Omental fat pad (tissue), 4 donors: ENCODE measurements around the gene KCNT1. TPM values are rescaled to one million over a fixed set of nuclear protein-coding genes. Genes with fewer than 3 reads are reported as not detected.

Experiments used
- ATAC-seq: fragments of 150-250 bp; one replicate; pipeline ENCODE4 v1.9.1; 2016; ENCODE audit warnings: mild to moderate bottlenecking, moderate library complexity; ENCODE audit not compliant: low FRiP score
- DNase-seq: peaks from one replicate; pipeline ENCODE4 v3.0.0-alpha.2; 2019; ENCODE audit warnings: low spot score
- total RNA-seq, 4 donors: library from RNA; depleted of rRNA; stranded (reverse); fragments of >200 nt; gene quantifications; one replicate each; pipeline ENCODE4 v1.1.0, GENCODE V29; 2016
- TF ChIP-seq, protein P1 (sequence below), 3 donors: fragments of 450-650 bp; IDR thresholded peaks; one replicate each; pipeline ENCODE4 v1.5.1; 2016 to 2017; ENCODE audit warnings: antibody characterized with exemption in 3 of 3, mild to moderate bottlenecking in 3 of 3, moderate library complexity in 2 of 3

The KCNT1 gene
- total RNA-seq, 4 donors from 2014 or later: 0.24 to 0.95 TPM; not detected in 2

DNA sequence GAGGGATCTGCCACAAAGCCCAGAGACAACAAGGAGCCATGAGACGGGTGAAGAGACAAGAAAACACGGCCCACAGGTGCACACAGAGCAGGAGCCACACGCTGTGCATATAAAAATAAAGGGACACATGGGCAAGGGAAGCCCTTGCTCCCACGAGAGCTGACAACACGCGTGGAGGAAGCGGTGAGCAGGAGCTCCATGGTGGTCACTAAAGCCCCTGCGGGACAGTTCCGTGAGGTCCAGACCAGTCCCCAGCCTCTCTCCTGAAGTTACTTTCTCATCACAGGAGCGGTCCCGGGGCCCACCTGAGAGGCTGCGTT, 114.6 kb downstream of the KCNT1 start:
- ATAC-seq: no peak

DNA sequence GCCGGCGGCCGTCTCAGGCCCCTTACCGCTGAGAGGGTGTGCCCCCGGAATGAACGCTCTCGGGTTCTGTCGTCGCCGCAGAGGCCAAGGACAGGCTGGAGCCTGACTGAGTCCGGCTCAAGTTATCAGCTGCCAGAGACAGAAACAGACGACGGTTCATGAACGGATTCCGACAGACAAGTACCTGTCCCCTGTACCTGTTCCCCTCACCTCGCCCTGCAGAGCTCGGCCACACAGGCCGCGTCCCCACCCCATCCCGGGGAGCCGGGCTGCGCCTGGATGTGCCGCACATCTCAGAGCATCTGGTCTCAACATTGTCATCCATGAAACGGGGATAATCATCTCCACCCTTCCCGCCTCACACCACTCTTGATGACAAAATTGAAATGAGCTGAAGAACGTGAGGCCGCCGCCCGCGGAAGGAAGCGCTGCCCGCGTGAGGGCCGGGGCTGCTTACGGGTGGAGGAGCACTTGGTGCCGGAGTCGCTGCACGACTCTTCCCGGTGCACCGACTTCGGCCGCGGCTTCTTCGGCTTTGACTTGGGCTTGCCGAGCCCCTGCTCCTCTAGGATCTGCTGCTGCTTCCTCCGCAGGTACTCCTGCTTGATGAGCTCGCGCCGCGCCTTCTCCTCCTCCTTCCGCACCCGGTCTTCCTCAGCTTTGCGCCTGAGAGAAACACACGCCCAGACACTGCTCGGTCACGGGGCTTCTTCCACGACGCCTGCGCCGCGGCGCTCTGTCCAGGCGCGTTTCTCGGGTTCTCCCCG, 116.1 kb downstream of the KCNT1 start:
- DNase-seq (no peak), ATAC-seq (no peak)
- TF ChIP-seq, protein P1, sequence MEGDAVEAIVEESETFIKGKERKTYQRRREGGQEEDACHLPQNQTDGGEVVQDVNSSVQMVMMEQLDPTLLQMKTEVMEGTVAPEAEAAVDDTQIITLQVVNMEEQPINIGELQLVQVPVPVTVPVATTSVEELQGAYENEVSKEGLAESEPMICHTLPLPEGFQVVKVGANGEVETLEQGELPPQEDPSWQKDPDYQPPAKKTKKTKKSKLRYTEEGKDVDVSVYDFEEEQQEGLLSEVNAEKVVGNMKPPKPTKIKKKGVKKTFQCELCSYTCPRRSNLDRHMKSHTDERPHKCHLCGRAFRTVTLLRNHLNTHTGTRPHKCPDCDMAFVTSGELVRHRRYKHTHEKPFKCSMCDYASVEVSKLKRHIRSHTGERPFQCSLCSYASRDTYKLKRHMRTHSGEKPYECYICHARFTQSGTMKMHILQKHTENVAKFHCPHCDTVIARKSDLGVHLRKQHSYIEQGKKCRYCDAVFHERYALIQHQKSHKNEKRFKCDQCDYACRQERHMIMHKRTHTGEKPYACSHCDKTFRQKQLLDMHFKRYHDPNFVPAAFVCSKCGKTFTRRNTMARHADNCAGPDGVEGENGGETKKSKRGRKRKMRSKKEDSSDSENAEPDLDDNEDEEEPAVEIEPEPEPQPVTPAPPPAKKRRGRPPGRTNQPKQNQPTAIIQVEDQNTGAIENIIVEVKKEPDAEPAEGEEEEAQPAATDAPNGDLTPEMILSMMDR (IDR thresholded peaks at IDR 0.05): no peak

More for the DNA sequence above, 114.6 kb downstream of the KCNT1 start:
- DNase-seq: no peak
- TF ChIP-seq, protein P1 (IDR thresholded peaks at IDR 0.05): no peak

DNA sequence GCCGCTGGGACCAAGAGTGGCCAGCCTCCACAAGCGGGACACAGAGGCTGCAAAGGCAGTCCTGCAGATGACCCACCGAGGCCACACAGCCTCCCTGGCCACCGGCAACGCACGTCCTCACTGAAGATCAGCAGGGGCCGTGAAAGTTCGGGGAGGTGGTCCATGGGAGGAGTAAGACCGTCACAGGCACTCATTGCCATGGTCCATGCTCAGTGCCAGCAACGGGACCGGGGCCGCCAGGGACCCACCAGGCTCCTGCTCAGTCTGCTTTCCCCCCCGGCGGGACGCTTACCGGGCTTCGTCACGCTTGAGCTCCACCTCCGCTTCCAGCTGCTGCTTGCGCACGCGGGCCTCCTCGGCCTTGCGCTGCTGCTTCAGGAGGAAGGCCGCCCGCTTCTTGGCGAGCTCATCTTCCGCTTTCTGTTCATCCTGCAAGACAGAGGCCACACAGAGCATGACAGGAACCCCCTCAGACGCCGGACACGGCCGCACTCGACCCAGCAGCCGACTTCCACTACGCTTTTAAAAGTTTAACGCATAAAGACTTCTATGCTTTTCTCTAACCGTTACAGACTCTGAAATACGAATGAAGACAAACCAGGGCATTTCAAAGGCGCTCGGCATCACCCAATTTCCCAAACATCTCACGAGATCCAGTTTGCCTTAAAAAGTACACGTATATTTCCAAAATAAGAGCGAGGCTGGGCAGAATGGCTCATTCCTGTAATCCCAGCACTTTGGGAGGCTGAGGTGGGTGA, 116.9 kb downstream of the KCNT1 start:
- no peak for ATAC-seq
- TF ChIP-seq, protein P1 (IDR thresholded peaks at IDR 0.05): no peak
- no peak for DNase-seq

DNA sequence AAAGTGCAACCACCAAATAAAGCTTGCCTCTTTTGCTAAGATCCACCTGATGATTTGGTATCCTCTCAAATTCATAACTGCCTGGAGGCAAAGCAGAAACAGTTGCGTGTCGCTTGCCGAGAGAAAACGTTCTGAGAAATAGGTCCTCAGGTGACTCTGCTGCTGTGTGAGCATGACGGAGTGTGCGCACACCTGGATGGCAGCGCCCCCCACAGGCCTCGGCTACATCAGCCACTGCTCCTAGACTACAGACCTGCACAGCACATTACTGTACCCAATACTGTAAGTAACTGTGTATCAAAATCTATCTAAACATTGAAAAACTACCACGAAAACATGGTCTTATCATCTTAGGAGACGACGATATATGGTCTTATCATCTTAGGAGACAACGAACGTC, 117.9 kb downstream of the KCNT1 start:
- no peak for ATAC-seq
- no peak for DNase-seq
- TF ChIP-seq, protein P1 (IDR thresholded peaks at IDR 0.05): no peak

DNA sequence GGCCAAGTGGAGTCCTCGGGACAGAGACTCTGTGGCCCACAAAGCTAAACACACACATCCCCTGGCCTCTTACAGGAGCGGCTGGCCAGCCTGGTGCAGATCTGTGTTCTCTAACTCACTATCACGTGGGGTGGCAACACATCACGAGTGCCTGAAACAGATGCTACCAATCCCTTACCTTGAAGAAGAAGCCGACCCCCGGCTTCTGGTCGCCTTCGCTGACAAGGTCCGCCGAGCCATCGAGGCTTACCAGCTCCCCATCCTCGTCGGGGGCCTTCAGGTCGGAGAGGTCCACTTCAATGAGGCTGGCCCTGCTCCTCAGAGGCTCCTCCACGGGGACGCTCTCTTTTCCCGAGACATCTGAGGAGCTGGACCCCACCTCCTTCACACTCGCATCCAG, 118.7 kb downstream of the KCNT1 start:
- ATAC-seq (no peak), DNase-seq (no peak)
- TF ChIP-seq, protein P1 (IDR thresholded peaks at IDR 0.05): no peak

DNA sequence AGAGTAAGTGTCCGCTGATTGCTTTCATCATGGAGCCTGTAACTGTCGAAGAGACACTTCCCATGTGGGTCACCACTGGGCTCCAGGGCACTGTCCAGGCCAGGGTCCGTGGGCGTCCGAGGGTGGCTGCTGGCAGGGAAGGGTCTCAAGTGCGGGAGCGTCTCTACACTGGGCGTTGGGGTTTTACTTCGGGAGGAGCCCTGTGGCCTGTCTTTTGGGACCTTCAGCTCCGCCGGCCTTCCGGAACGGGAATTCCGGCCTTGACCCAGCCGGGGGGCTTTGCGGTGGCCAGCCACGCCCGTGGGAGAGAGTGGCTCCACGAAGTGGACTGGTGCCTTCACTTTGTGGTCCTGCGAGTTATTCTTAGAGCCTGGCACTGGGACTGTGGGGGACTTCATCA, 119.1 kb downstream of the KCNT1 start:
- TF ChIP-seq, protein P1 (IDR thresholded peaks at IDR 0.05): no peak
- no peak for DNase-seq
- ATAC-seq: no peak
